ENCODE data around the gene PTGES.

- no peak for TF ChIP-seq POLR2A (IDR thresholded peaks at IDR 0.05; ENCODE audit: low read depth, low read length)
- TF ChIP-seq TAF1 (IDR thresholded peaks at IDR 0.05; ENCODE audit: borderline replicate concordance, low read depth, low read length), result no peak
Measured at GRCh38 chr9:129720181-129720864, 32.5 kb downstream of the PTGES start.
